ENCODE data around the gene TLL2. TPM values are rescaled to one million over a fixed set of nuclear protein-coding genes. Genes with fewer than 3 reads are reported as not detected.

Gene TLL2
- total and polyA plus RNA-seq, 9 of the 15 experiments (the other 6 are each of a cell fraction or from before 2014, with no cell fraction given), result 0.09 TPM; not detected in 8

DNA sequence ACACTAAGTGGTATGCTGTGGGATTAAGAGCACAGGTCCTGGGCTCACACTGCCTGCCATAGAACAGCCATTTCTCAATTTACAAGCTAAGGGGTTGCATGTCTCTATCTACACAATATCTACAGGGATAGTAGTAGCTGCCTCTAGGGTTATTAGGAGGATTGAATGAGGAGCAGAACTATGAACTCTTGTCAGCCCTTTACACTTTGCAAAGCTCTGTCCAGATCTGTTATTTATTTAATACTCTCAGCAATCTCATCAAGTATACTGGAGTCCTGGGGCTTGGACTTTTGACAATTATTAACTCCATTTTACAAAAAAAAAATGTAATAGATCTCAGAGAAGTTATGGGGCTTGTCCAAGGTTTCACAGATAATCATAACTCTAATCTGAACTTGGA is 161.7 kb downstream of the TLL2 start:
- CTCF ChIA-PET (ENCODE audit: low intra/inter-chr PET ratio), result no interaction called here
- TF ChIP-seq STAT5A (IDR thresholded peaks at IDR 0.05; ENCODE audit: borderline replicate concordance, low read length) (no peak), RBM14 (IDR thresholded peaks at IDR 0.05; ENCODE audit: borderline replicate concordance, insufficient read depth, low read depth, low read length) (no peak), ZNF316 (IDR thresholded peaks at IDR 0.05) (no peak), SMC3 (conservative IDR thresholded peaks at IDR 0.05; ENCODE audit: insufficient read depth, low read depth, low read length) (no peak), PTRF (tag; IDR thresholded peaks at IDR 0.05) (no peak), ZNF224 (CRISPR knock-in tag; IDR thresholded peaks at IDR 0.05) (no peak), RBM22 (IDR thresholded peaks at IDR 0.05; ENCODE audit: low read depth, low read length, poor library complexity, severe bottlenecking) (no peak), POLR2AphosphoS2 (IDR thresholded peaks at IDR 0.05; ENCODE audit: low read length) (no peak), ZNF830 (CRISPR knock-in tag; IDR thresholded peaks at IDR 0.05) (no peak), ZNF436 (CRISPR knock-in tag; IDR thresholded peaks at IDR 0.05) (no peak), ZNF77 (CRISPR knock-in tag; IDR thresholded peaks at IDR 0.05) (no peak)
- TF ChIP-seq, protein P1, sequence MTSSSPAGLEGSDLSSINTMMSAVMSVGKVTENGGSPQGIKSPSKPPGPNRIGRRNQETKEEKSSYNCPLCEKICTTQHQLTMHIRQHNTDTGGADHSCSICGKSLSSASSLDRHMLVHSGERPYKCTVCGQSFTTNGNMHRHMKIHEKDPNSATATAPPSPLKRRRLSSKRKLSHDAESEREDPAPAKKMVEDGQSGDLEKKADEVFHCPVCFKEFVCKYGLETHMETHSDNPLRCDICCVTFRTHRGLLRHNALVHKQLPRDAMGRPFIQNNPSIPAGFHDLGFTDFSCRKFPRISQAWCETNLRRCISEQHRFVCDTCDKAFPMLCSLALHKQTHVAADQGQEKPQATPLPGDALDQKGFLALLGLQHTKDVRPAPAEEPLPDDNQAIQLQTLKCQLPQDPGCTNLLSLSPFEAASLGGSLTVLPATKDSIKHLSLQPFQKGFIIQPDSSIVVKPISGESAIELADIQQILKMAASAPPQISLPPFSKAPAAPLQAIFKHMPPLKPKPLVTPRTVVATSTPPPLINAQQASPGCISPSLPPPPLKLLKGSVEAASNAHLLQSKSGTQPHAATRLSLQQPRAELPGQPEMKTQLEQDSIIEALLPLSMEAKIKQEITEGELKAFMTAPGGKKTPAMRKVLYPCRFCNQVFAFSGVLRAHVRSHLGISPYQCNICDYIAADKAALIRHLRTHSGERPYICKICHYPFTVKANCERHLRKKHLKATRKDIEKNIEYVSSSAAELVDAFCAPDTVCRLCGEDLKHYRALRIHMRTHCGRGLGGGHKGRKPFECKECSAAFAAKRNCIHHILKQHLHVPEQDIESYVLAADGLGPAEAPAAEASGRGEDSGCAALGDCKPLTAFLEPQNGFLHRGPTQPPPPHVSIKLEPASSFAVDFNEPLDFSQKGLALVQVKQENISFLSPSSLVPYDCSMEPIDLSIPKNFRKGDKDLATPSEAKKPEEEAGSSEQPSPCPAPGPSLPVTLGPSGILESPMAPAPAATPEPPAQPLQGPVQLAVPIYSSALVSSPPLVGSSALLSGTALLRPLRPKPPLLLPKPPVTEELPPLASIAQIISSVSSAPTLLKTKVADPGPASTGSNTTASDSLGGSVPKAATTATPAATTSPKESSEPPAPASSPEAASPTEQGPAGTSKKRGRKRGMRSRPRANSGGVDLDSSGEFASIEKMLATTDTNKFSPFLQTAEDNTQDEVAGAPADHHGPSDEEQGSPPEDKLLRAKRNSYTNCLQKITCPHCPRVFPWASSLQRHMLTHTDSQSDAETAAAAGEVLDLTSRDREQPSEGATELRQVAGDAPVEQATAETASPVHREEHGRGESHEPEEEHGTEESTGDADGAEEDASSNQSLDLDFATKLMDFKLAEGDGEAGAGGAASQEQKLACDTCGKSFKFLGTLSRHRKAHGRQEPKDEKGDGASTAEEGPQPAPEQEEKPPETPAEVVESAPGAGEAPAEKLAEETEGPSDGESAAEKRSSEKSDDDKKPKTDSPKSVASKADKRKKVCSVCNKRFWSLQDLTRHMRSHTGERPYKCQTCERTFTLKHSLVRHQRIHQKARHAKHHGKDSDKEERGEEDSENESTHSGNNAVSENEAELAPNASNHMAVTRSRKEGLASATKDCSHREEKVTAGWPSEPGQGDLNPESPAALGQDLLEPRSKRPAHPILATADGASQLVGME (CRISPR knock-in tag; IDR thresholded peaks at IDR 0.05), result no peak
- TF ChIP-seq, protein P2, sequence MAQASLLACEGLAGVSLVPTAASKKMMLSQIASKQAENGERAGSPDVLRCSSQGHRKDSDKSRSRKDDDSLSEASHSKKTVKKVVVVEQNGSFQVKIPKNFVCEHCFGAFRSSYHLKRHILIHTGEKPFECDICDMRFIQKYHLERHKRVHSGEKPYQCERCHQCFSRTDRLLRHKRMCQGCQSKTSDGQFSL (CRISPR knock-in tag; IDR thresholded peaks at IDR 0.05), result no peak
- TF ChIP-seq, protein P2 (tag; IDR thresholded peaks at IDR 0.05), result no peak
- TF ChIP-seq, protein P3, sequence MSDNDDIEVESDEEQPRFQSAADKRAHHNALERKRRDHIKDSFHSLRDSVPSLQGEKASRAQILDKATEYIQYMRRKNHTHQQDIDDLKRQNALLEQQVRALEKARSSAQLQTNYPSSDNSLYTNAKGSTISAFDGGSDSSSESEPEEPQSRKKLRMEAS (CRISPR knock-in tag; IDR thresholded peaks at IDR 0.05), result no peak
- TF ChIP-seq, protein P4, sequence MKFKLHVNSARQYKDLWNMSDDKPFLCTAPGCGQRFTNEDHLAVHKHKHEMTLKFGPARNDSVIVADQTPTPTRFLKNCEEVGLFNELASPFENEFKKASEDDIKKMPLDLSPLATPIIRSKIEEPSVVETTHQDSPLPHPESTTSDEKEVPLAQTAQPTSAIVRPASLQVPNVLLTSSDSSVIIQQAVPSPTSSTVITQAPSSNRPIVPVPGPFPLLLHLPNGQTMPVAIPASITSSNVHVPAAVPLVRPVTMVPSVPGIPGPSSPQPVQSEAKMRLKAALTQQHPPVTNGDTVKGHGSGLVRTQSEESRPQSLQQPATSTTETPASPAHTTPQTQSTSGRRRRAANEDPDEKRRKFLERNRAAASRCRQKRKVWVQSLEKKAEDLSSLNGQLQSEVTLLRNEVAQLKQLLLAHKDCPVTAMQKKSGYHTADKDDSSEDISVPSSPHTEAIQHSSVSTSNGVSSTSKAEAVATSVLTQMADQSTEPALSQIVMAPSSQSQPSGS (CRISPR knock-in tag; IDR thresholded peaks at IDR 0.05), result no peak

More for the DNA sequence above, 161.7 kb downstream of the TLL2 start:
- BruUV-seq (replicated peaks), result no TSS peak
- Histone ChIP-seq H3K36me3 (ENCODE audit: control insufficient read depth, insufficient read depth, low read length) (no peaks in the 10 kb centered on the region), H3K4me2 (ENCODE audit: insufficient read depth, low read length) (no peak overlapping the region), H3K9ac (ENCODE audit: insufficient read depth in 1 of 2, low read depth in 2 of 2, low read length in 2 of 2) (no peak overlapping the region), H4K20me1 (replicated peaks; ENCODE audit: control insufficient read depth, insufficient read depth, low read length) (no peaks in the 10 kb centered on the region; the same call in 1 of the 2 replicates), H3K9me1 (ENCODE audit: control insufficient read depth, insufficient read depth, low read length) (no peaks in the 10 kb centered on the region), H3K79me2 (ENCODE audit: control insufficient read depth, insufficient read depth, low read length) (no peaks in the 10 kb centered on the region), H3K27ac (ENCODE audit: extremely low read depth, low read depth, low read length) (no peak overlapping the region), H3K4me3 (no peak overlapping the region), H3K4me1 (replicated peaks in 1 of 2; ENCODE audit: control insufficient read depth in 2 of 2, insufficient read depth in 2 of 2, low read length in 2 of 2) (no peaks in the 10 kb centered on the region), H3K27me3 (ENCODE audit: control insufficient read depth in 2 of 2, insufficient read depth in 2 of 2, low read length in 2 of 2) (peaks cover 0 to 11% of the 10 kb centered on the region in 2 experiments; a peak in 2 of 5 replicates), H3K9me3 (replicated peaks; ENCODE audit: control insufficient read depth, insufficient read depth, low read depth, low read length) (no peaks in the 10 kb centered on the region), H2AFZ (ENCODE audit: low read depth, low read length) (no peak overlapping the region)
- DNase-seq (ENCODE audit: extremely low read depth in 1 of 4, low spot score in 3 of 4) (no peak), ATAC-seq (no peak), FAIRE-seq (no peak)
- in situ Hi-C loops (cut with MboI) (no loop called here), intact Hi-C loops (cut with micrococcal nuclease) (no loop called here)
- POLR2A ChIA-PET, result no interaction called here

Measured in K562 (cell line).